Measurements from ENCODE around the gene TAGLN.
"Not testable (repeated sequence)": the region's sequence is repeated elsewhere in the genome, so short reads cannot be mapped to it uniquely, and the experiment has no call there.

TAGLN gene

DNA sequence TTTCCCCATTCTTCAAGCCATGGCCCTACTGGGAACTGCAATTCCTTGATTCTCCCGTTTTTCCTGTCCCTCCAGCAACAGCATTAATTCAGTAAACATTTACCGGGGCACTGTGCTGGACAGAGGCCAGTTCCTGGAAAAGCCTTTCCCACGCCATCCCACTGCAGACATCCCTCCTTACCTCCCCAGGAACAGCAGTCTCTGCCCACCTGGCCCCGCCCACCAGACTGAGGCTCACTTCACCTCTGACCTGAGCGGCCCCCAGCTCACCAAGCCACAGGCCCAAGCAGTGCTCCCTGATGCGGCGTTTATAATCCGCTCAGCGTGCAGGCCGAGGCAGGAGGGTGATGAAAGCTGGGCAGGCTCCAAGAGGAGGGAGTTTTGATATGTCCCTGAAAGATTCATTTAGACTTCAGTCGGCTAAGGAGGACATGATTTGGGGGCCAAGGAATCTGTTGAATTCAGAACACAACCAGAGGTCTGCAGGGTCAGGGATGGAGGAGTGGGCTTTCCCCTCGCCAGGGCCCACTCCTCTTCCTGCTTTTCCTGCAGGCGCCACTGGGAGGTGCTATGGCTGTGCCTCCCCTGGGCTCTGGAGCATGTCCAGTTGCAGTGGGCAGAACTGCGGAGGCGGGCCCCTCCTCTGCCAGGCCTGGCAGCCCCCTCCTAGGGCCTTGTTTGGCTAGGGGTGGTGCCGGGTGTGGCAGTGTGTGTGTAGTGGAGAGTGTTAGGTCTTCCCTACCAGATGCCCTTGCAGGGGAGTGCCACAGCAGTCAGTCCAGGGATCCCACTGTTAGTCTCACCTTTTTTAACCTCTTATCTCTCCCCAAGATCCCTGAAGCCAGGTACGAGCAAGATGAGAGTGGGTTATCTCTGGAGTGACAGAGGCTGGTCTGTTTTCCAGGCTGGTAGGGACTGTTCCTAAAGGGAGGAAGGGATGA is 1.4 kb upstream of the TAGLN start:
- DNase-seq, result no peak

DNA sequence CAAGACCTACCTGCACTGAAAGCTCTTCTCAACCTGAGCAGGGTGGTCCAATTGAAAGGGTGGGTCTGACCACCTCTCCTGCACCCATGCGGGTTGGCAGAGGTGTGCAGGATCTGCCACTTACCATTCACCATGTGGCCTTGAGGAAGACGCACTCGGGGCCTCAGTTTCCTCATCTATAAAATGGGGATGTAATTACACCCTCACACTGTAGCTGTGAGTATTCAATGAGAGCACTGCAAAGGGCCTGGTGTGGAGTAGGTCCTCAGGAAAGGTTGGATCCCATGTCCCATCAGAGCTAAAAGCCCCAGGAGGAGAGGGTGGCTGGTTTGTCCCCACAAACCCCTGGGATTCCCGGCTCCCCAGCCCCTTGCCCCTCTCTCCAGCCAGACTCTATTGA is 557 bp upstream of the TAGLN start:
- no peak for DNase-seq

DNA sequence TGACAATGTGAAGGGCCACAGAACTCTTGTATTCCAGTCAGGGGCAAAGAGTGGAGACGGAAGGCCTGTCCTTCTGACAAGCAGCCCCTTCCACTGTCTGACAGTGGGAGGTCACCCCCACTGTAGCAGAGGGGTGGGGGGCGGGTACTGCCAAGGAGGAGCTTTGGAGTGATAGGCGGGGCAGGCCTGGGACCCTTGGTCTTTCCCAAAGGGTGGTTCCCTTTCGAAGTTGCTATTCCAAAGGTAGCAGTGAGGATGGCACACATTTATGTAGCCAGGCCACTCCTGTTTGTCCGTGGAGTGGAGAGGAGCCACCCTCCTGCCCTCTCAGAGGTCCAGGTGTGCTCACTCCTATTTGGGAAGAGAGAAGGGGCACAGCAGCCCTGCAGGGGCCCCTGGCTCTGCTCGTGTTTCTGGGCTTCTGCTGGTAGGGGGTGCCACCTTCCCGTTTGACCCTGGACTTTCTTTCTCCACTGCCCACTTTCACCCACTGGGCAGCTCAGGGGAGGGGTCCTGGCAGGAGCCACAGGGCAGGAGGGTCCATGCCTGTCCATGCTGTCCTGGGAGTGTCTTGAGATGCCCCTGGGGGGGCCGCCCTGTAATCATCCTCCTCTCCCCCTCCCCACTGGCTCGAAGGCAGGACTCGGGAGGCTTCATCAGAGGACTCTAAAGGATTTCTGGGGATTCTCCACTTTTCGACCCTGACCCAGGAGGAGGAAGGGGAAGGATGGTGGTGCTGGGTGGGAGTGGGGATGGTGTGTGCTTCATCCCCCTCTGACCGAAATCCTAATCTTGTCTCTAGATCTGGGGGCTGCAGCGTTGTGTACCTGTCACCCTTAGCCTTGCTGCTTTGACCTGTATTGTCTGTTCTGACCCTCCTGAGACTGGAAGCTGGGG is 994 bp downstream of the TAGLN start:
- no peak for DNase-seq

DNA sequence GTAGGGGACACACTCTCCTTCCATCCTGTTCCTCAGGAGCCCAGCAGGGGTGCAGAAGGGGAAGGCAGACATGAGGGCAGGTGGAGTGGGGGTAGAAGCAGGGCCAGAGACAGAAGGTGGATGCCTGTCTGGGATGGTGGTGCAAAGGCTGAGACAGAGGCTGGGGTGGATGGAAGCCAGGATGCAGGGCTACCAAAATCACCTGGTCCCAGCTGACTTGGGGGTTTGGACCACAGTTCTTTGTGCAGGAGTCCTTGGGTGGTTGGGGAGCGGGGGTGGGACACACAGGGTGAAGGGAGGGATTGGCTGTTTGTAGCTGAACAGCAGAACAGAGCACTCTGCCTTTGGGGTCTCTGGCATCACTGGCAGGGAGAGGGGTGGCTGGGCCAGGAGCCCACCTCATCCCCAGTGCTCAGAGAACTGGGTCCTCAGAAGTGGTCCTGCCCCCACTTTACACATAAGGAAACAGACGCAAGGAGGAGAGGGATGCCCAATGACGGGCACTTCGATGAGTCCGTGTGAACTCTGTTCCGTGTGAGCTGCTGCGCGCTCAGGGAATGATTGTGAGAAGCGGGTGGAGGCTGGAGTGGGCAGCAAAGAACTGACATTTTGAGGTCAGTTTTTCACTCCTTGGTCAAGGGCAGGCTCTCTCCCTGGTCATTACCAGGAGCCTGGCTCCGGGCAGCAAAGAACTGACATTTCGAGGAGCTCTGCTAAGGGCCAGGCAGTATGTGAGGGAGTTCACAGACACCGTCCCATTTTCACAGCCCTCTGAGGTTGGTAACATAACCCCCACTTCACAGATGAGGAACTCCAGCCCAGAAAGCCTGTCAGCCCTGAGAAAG is 1.9 kb downstream of the TAGLN start:
- DNase-seq, result no peak

DNA sequence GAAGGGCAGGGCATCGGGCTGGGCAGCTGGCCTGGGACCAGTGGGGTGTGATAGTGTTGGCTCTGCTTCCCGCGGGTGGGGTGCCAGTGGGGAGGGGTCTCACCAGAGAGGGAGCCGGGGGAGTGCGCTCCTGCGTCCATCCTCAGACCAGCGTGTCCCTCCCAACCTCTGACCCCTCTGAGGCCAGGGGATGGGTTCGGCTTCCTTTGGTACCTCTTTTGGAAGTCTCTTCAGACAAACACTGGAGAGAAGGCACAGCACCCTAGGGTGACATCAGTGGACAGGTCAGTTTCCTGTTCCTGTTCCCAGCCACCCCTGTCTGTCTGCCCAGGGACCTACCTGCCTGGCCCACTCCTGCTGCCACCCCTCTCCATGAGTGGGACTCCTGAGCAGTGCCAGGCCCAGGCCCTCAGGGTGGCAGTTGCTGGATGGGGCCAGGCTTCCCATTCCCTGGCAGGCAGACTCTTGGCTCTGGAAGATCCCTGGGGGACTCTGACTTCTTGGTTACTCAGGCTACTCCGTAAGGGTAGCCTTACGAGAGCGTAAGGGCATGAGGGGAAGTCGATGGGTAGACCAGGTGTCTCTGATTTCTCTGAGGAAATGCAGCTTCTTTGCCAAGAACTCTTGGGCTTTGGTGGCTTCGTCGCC is 2.6 kb downstream of the TAGLN start:
- DNase-seq, result no peak

DNA sequence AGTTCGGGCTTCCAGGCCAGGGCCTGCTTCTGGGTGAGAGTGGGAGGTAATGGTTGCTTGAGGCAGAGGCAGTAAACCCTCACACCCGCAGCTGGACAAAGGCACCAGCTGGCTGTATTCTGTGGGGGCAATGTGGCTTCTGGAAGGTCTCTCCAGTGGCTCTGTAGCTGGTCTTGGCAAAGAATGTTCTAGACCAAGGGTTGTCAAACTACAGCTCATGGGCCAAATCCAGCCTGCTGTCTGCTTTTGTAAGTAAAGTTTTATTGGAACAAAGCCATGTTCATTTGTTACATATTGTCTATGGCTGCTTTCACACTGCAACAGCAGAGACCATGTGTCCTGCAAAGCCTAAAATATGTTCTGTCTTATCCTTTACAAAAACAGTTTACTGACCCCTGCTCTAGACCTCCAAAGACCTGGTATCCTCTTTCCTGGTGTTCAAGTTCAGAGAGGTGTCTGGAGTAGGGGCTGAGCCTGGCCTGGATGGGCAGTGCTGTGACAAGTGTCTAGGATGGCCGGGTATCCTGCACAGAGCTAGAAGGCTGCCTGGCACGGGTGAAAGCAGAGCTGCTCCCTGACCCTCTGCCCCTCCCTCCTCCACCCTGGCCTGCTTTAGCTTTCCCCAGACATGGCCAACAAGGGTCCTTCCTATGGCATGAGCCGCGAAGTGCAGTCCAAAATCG is 3.4 kb downstream of the TAGLN start:
- DNase-seq, result no peak

DNA sequence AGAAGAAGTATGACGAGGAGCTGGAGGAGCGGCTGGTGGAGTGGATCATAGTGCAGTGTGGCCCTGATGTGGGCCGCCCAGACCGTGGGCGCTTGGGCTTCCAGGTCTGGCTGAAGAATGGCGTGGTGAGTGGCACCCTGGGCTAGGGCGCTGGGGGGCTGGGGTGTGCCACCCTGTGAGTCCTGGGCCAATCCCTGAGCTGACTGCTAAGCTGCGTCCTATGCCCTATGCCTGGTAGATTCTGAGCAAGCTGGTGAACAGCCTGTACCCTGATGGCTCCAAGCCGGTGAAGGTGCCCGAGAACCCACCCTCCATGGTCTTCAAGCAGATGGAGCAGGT is 3.9 kb downstream of the TAGLN start:
- no peak for DNase-seq

DNA sequence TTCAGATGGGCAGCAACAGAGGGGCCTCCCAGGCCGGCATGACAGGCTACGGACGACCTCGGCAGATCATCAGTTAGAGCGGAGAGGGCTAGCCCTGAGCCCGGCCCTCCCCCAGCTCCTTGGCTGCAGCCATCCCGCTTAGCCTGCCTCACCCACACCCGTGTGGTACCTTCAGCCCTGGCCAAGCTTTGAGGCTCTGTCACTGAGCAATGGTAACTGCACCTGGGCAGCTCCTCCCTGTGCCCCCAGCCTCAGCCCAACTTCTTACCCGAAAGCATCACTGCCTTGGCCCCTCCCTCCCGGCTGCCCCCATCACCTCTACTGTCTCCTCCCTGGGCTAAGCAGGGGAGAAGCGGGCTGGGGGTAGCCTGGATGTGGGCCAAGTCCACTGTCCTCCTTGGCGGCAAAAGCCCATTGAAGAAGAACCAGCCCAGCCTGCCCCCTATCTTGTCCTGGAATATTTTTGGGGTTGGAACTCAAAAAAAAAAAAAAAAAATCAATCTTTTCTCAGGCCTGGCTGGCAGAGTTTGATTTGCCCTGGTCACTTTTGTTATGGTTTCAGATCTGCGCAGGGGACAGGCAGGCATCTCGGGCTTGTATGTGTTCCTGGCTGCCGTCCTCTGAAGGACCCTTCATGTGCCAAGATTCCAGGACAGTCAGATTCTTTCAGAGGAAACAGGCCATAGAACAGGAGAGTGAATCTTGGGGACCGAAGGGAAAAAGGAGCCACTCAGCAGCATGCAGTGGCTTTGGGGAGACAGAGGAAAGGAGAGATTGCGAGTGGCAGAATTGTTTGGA is 5.3 kb downstream of the TAGLN start:
- DNase-seq, result no peak

DNA sequence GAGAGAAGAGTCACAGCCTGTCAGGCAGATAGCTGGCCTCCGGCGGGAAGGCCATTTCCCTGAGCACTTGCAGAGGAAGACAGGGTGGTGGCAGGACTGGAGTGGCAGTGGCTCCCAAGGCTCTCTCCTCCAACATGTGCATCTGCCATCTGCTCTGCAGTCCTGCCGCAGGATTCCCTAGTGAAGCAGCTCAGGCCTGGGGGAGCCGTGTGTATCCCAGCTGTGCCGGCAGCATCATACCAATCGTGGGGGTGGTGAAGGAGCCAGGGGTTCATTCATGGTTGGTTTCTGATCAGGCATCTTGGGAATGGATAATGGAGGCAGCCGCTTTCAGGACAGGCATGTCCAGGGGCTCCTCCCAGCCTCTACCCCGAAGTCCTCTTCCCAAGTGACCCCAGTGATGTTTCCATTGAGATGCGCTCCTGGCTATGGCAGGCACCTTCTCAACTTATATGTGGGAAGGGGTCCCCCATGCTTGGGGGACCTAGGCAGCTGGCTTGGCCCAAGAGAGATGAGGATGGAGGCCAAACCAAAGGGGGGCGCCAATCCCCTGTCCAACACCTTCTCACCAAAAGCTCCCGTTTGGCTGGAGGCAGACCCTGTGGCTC is 6.1 kb downstream of the TAGLN start:
- DNase-seq, result no peak

DNA sequence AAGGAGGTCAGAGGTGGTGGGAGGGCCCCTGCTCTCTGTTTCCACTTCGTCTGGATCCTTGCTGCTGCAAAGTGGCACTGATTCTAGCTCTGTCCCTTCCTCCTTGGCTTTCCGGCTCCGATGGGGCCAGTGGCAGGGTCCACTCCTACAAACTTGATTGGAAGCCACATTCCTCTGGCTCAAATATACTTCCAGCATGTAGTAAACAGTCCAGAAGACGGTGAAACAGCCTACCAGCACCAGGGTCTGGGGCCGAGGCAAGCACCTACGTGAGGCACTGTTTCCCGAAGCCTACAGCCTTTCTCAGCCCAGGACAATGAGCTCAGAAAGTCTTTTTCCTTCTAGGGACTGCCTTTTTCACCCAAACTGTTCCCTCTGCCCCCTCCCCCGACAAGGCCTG is 6.9 kb downstream of the TAGLN start:
- not testable (repeated sequence) for DNase-seq

DNA sequence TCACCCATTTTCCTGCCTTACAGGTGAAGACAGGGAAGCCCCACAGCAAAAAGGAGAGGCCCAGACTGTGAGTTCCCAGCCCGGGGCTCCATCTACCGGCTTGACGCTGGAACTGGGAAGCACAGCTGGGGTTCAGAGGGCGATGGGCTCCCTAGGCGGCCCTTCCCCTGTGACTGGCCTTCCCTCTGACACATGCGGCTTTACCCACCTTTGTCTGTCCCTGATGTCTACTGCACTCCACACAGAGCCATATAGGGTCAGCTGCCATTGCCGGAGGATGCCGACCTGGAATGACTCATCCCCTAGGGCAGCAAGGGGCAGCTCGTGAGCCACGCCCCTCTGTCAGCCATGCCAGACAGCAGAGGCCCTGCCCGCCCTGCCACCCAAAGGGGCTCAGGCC is 7.7 kb downstream of the TAGLN start:
- not testable (repeated sequence) for DNase-seq

DNA sequence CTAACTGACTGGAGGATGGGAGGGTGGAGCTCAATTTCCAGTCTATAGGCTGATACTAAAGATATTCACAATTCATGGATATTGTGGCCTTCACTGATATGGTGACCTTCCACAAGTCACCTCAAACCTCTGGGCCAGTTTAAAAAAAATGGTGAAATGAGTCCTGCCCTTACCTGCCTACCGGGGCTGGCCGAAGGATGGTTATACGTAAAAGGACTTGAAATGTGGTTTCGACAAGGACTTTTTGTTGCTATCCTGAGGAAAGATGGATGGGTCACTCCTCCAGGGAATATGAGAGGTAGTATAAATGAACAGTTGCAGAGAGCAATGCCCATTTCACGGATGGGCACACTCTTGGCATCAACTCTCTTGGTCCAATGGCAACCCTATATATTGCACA is 8.3 kb downstream of the TAGLN start:
- DNase-seq, result not testable (repeated sequence)

DNA sequence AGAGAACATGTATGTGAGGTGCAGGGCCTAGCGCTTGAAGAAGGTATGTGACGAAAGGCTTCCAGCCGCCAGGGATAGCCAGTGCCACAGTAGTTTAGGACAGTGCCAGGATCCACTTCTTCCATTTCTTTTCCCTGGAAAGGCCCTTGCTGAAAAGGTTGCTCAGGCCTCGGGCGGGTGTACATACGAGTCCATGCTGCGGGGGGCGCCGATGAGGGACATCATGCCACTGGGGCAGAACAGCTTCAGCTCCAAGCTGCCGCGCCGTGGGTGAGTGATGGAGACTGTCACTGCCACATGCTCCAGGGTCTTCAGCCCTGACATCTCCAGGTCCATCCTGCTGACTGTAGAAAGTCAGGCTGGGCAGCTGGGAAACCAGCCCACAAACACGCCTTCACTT is 9.5 kb downstream of the TAGLN start:
- DNase-seq, result not testable (repeated sequence)

DNA sequence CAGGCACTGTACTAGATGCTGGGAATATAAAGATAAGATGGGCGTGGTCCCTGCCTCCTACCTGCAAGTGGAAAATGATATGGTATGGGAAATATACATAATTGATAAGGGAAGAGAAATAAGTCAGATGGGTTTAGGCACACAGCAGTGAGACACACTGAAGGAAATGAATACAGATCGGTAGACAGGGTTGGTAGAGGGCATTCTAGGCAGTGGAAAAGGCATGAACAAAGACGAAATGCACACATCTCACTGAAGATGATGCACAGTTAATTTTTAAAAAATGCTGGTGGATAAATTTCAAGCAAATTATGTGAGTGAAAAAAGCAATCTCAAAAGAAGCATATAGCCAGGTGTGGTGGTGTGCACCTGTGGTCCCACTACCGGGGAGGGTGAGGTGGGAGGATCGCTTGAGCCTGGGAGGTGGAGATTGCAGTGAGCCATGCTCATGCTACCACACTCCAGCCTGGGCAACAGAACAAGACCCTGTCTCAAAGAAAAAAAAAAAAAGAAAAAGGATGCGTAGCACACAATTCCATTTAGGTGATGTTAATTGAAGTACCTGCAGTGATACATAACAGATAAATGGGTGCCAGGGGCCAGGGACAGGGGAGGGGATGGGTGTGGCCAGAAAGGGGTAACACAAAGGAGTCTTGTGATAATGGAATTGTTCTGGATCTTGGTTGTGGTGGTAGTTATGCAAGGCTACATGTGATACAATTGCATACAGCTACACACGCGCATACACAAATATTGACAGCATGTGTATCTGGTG is 10.4 kb downstream of the TAGLN start:
- not testable (repeated sequence) for DNase-seq

DNA sequence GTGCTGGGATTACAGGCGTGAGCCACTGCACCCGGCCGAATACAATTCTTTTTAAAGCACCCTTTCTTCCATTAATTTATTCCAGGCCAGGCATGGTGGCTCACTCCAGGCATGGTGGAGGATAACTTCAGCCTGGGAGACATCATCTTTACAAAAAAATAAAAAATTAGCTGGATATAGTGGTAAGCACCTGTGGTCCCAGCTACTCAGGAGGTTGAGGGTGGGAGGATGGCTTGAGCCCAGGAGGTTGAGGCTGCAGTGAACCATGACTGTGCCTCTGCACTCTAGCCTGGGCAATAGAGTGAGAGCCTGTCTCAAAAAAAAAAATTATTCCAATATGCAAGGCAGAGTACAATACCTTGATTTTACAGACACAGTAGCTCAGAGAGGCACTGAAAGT is 11.4 kb downstream of the TAGLN start:
- DNase-seq, result no peak

DNA sequence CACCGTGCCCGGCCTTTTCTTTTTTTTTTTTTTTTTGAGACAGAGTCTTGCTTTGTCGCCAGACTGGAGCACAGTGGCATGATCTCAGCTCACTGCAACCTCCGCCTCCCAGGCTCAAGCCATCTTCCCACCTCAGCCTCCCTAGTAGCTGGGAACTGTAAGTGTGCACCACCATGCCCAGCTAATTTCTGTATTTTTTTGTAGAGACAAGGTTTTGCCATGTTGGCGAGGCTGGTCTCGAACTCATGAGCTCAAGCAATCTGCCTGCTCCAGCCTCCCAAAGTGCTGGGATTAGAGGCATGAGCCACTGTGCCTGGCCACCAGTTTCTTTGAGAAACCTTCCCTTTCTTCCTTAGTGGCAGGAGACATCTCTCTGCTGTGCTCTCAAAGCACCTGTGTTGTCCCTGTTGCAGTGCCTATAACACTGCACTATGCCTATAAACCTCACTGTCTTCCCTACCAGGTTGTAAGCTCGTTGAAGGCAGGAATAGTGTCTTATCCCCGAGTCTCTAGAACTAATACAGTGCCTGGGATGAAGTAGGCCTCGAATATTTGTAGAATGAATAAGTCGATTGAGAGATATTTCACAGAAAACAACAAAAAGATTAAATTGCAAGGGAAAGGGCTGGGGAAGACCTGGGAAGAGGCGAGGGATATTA is 13.7 kb downstream of the TAGLN start:
- DNase-seq, result no peak

DNA sequence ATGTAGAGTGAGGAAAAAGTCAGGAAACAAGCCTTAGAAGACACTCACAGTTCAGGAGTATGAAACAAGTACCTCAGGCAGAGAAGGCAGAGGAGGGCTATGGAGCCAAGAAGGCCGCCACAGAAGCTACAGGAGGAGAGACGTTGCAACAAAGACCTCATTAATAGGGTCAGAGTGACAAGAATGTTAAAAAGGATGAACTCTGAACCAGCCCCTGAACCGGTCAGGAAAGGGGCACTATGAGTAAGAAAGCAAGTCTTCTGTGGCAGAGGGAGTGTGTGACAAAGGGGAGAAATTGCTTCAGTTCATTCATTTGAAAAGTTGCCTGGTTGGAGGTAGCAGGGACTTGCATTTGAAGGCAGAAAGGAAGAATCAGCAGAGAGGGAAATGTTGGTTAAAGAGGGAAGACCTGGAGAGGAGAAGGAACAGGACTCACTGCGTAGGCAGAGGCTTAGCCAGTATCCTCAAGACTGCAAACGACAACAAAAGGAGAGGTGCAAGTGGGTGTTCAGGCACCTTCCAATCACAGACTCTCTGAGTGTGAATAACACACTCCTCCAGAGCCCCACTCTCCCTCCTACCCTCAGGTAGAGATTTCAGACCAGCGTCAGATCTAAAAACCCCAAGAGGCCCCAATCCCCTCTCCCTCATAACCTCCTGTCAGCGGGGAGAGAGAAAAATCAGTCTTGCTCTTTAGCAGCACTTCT is 15.4 kb downstream of the TAGLN start:
- no peak for DNase-seq
